Measurements from ENCODE around the gene EIF5AL1.

The EIF5AL1 gene

DNA sequence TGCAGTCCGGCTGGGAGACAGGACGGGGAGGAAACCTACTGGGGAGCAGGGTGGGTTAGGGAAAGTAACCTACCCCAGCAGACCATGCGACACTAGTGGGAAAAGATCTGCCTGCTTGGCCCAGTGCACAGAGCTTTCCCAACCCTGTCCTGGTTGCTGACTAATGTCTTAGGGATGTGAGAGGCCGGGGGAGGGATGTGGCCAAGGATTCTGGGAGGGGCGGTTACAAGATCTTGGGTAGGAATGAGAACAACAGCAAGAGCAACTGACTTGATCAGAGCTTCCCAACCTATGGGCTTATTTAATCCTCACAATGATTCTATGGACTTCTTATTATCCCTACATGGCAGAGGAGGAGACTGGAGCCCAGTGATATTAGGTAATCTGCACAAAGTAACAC is 24.0 kb upstream of the EIF5AL1 start:
- TF ChIP-seq, protein P1, sequence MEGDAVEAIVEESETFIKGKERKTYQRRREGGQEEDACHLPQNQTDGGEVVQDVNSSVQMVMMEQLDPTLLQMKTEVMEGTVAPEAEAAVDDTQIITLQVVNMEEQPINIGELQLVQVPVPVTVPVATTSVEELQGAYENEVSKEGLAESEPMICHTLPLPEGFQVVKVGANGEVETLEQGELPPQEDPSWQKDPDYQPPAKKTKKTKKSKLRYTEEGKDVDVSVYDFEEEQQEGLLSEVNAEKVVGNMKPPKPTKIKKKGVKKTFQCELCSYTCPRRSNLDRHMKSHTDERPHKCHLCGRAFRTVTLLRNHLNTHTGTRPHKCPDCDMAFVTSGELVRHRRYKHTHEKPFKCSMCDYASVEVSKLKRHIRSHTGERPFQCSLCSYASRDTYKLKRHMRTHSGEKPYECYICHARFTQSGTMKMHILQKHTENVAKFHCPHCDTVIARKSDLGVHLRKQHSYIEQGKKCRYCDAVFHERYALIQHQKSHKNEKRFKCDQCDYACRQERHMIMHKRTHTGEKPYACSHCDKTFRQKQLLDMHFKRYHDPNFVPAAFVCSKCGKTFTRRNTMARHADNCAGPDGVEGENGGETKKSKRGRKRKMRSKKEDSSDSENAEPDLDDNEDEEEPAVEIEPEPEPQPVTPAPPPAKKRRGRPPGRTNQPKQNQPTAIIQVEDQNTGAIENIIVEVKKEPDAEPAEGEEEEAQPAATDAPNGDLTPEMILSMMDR (IDR thresholded peaks at IDR 0.05): no peak

DNA sequence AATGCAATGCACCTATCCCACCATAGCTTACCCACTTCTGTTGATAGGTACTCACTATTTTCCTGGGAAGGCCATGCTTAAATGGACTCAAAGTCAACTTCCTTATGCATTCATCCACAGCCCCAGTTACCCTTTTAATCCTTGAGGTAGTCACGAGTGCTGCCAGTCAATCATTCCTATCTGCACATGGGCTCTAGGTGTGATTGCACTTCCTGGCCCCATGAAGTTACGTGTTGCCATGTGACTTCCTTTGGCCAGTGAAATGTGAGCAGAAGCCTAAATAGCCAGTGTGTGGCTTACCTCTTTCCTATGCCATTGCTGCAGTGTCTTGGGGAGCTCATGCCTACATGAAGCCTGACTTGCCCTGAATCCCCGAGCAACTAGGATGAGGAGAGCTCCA is 23.5 kb upstream of the EIF5AL1 start:
- TF ChIP-seq, protein P1 (IDR thresholded peaks at IDR 0.05): no peak

DNA sequence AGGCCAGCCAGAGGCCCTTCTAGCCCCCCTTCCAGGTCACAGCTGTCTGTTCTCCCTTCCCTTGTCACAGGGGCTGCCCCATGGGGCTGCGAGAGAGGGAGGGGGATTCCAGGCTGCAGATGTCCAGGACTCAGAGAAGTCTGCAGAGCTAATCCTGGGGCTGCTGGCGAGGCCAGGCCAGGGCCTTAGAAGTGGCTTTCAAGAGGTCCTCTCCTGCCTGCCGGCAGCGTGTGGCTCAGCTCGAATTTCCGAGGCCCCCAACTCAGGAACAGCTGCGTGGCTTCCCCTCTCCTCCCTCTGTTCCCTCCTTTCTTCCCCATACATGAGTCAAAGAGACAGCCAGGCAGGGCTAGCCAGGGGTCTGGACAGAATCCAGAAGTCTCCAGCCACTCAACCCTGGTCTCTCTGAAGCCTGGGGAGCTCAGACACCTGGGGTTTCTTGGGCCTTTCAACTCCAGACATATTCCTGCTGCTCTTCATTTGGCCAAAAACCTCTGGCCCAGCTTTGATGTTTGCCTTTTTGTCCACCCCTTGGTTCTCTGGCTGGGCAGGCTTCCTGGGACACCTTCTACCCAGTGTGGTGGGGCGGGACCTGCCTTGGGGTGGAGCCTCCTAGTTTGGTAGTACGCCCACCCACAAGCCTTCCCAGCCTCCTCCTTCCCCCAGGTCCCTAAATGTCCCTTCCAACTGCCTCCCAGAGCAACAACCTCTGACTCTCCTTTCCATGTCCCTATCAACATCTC is 21.8 kb upstream of the EIF5AL1 start:
- TF ChIP-seq, protein P1 (IDR thresholded peaks at IDR 0.05): no peak

DNA sequence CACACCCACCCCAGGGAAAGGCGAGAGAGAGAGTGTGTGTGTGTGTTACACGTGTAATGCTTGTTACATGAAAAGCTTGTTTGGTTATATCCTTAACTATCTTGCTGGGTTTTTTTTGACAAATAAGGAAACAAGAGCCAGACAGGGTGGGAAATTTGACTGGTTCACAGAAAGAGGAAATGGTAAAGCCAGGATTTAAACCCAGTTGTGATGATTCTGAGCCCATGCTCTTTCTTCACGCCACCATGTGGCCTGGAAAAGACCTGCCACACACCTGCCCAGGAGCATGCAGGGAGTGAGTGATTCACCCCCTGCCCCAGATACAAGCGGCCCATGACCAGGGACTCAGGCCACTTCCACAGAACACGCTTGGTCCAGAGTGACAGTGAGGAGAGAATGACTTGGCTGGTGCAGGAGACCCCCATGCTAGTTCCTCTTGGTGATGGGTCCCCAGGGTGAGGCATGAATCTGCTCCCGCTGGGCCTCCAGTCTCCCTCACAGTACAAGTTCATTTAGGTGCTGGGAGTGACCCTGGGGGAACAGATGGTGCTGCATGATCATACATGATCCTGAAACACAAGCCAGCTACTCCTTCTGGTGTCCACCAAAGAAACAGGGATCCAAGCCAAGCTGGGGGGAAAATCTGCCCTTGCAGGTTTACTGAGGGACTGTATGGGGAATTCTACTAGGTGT is 21.0 kb upstream of the EIF5AL1 start:
- TF ChIP-seq, protein P1 (IDR thresholded peaks at IDR 0.05): no peak

DNA sequence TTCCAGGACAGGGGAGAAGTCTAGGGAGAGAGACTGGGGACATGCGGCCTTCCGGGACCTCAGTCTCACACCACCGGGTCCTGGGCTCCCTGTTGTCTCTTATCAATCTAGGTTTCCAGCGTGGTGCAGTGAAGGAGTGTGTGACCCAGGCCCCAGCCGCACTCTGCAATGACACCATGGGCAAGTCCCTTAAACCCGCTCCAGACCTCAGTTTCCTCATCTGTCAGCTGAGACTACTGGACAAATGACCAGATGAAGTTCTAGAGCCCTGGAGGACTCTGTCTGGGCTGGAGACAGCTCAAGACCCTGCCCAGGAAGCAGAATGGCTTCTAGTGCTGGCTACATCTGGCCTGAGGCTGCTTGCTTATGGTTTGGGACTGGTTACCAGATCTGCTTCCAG is 20.1 kb upstream of the EIF5AL1 start:
- TF ChIP-seq, protein P1 (IDR thresholded peaks at IDR 0.05): no peak

DNA sequence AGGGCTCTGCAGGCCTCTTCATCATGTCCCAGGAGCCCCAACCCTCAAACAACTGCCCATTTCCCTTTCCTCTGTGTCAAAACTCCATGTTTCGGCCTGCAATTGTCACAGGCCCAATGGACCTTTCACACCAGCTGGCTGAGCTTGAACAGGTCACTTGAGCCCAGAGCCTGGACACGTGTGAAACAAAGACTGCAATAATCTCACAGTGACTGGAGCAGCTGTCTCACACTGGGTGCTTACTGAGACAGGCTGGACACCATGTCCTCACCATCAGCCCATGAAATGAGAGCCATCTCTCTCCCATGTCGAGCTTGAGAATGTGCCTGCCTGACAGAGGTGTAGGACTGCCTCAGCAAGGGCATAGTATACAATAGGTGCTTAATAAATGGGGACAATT is 19.5 kb upstream of the EIF5AL1 start:
- TF ChIP-seq, protein P1 (IDR thresholded peaks at IDR 0.05): no peak

DNA sequence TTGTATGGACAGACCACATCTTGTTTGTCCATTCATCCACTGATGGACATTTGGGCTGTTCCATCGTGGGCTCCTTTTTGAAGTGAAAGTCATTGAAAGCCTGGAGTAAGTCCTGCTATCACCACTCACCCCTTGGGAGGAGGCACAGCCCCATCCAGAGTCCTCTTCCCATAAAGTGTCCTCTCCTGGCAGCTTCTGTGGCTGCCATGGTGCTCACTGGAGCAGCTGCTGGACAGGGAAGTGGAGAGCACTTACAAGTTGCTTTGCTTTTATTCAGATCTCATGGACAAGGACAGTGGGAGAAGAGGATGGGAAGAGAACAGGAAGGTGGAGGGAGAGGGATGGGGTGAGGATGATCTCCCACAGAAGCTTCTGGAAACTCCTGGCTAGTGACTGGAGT is 18.5 kb upstream of the EIF5AL1 start:
- TF ChIP-seq, protein P1 (IDR thresholded peaks at IDR 0.05): no peak

Data from LNCAP (cell line).